Neural progenitor cell (in vitro differentiated cells): ENCODE measurements around the gene MAST3. TPM values are rescaled to one million over a fixed set of nuclear protein-coding genes. Genes with fewer than 3 reads are reported as not detected.

Source experiments
- DNase-seq: peaks from one replicate; pipeline ENCODE4 v3.0.0-alpha.2; 2016; ENCODE audit warnings: low spot score
- H2AFZ ChIP-seq: fragments of 200-600 bp; sonication (generic); replicated peaks from 2 replicates; pipeline ENCODE4 v1.6.1; 2016; ENCODE audit warnings: antibody characterized with exemption
- H3F3A ChIP-seq: fragments of 200-600 bp; sonication (generic); 2 replicates; pipeline ENCODE4 v1.6.1; 2016; ENCODE audit warnings: antibody characterized with exemption, low read depth
- H3K27ac ChIP-seq: fragments of 200-600 bp; sonication (generic); 2 replicates; pipeline ENCODE4 v1.5.1; 2016; ENCODE audit warnings: mild to moderate bottlenecking
- H3K27me3 ChIP-seq: fragments of 200-600 bp; sonication (generic); 2 replicates; pipeline ENCODE4 v1.6.1; 2016; ENCODE audit warnings: mild to moderate bottlenecking, moderate library complexity
- H3K36me3 ChIP-seq: fragments of 200-600 bp; sonication (generic); 2 replicates; pipeline ENCODE4 v1.5.1; 2016
- H3K4me1 ChIP-seq: fragments of 200-600 bp; sonication (generic); 2 replicates; pipeline ENCODE4 v1.6.1; 2016; ENCODE audit warnings: mixed run types
- H3K4me2 ChIP-seq: fragments of 200-600 bp; sonication (generic); 2 replicates; pipeline ENCODE4 v1.6.1; 2016
- H3K4me3 ChIP-seq: fragments of 200-600 bp; sonication (generic); 2 replicates; pipeline ENCODE4 v1.5.1; 2016
- H3K79me2 ChIP-seq: fragments of 200-600 bp; sonication (generic); 2 replicates; pipeline ENCODE4 v1.6.1; 2016; ENCODE audit warnings: low read depth
- H3K9ac ChIP-seq: fragments of 200-600 bp; sonication (generic); 2 replicates; pipeline ENCODE4 v1.6.1; 2016
- H3K9me3 ChIP-seq: fragments of 200-600 bp; sonication (generic); 2 replicates; pipeline ENCODE4 v1.5.1; 2016; ENCODE audit warnings: low read depth
- H4K20me1 ChIP-seq: fragments of 200-600 bp; sonication (generic); 2 replicates; pipeline ENCODE4 v1.6.1; 2016; ENCODE audit warnings: low read depth
- H3K27ac Mint-ChIP-seq: 3 replicates; pipeline ENCODE4 v1.8.0; 2021; ENCODE audit warnings: mixed read lengths
- H3K27me3 Mint-ChIP-seq: 2 replicates; pipeline ENCODE4 v1.8.0; 2022; ENCODE audit warnings: low read depth, mild to moderate bottlenecking, inconsistent platforms, moderate library complexity, mixed read lengths; ENCODE audit not compliant: insufficient read depth
- H3K36me3 Mint-ChIP-seq: 3 replicates; pipeline ENCODE4 v1.8.0; 2021; ENCODE audit warnings: mixed read lengths
- H3K4me1 Mint-ChIP-seq: 3 replicates; pipeline ENCODE4 v1.8.0; 2021; ENCODE audit warnings: mixed read lengths
- H3K4me3 Mint-ChIP-seq: 3 replicates; pipeline ENCODE4 v1.8.0; 2021; ENCODE audit warnings: mild to moderate bottlenecking, moderate library complexity, mixed read lengths
- H3K9me3 Mint-ChIP-seq: 3 replicates; pipeline ENCODE4 v1.8.0; 2020; ENCODE audit warnings: mixed read lengths
- CTCF ChIP-seq: fragments of 200-600 bp; sonication (generic); IDR thresholded peaks from 2 replicates; pipeline ENCODE4 v1.5.1; 2017; ENCODE audit warnings: antibody characterized with exemption, mild to moderate bottlenecking
- EZH2 ChIP-seq: fragments of 200-600 bp; sonication (generic); IDR thresholded peaks from 2 replicates; pipeline ENCODE4 v1.6.1; 2017; ENCODE audit warnings: antibody characterized with exemption, mild to moderate bottlenecking, moderate library complexity
- EZH2phosphoT487 ChIP-seq: fragments of 200-600 bp; sonication (generic); IDR thresholded peaks from 2 replicates; pipeline ENCODE4 v1.6.1; 2017; ENCODE audit warnings: antibody characterized with exemption
- total RNA-seq: library from RNA; depleted of rRNA; stranded (reverse); fragments of >200 nt; gene quantifications from 2 replicates; pipeline ENCODE4 v1.2.3, GENCODE V29; 2015; ENCODE audit warnings: low replicate concordance

Gene MAST3
- total RNA-seq, 1 donor from 2014 or later = 2.1 TPM

GRCh38 chr19:18109341-18109732, 11.8 kb downstream of the MAST3 start:
- H3K27ac ChIP-seq = no peak overlapping the region

GRCh38 chr19:18109733-18110608, 12.4 kb downstream of the MAST3 start:
- H3K4me3 Mint-ChIP-seq = peak overlapping the region; percentile 81
- H3K36me3 ChIP-seq = no peaks in the 10 kb centered on the region
- H3K9me3 Mint-ChIP-seq = peaks cover 3% of the 10 kb centered on the region
- H2AFZ ChIP-seq = peak overlapping the region; percentile 94
- H3K27ac Mint-ChIP-seq = no peak overlapping the region
- peak overlapping the region; percentile 76 for H3K4me3 ChIP-seq
- H3K9me3 ChIP-seq = no peaks in the 10 kb centered on the region
- no peaks in the 10 kb centered on the region for H3K4me1 ChIP-seq
- peaks cover 33% of the 10 kb centered on the region for H3K27me3 ChIP-seq
- H3K79me2 ChIP-seq = no peaks in the 10 kb centered on the region
- no peaks in the 10 kb centered on the region for H3K36me3 Mint-ChIP-seq
- peak; percentile 76 for DNase-seq
- peaks cover 6% of the 10 kb centered on the region for H4K20me1 ChIP-seq
- peaks cover 29% of the 10 kb centered on the region for H3F3A ChIP-seq
- H3K27me3 Mint-ChIP-seq = peaks cover 32% of the 10 kb centered on the region
- peak overlapping the region; percentile 97 for H3K4me2 ChIP-seq
- H3K27ac ChIP-seq = no peak overlapping the region
- no peak for TF ChIP-seq EZH2phosphoT487
- TF ChIP-seq EZH2 = no peak
- H3K9ac ChIP-seq = peak overlapping the region; percentile 1
- peaks cover 20% of the 10 kb centered on the region for H3K4me1 Mint-ChIP-seq

More at GRCh38 chr19:18109341-18109732, 11.8 kb downstream of the MAST3 start:
- TF ChIP-seq CTCF = no peak
- TF ChIP-seq EZH2phosphoT487 = no peak
- no peak for TF ChIP-seq EZH2
- Histone ChIP-seq H3K9me3 (no peaks in the 10 kb centered on the region), H3F3A (peaks cover 29% of the 10 kb centered on the region), H3K36me3 (no peaks in the 10 kb centered on the region), H3K79me2 (no peaks in the 10 kb centered on the region), H2AFZ (peak overlapping the region; percentile 94), H3K27me3 (peaks cover 33% of the 10 kb centered on the region), H3K4me3 (peak overlapping the region; percentile 76), H4K20me1 (peaks cover 6% of the 10 kb centered on the region), H3K9ac (peak overlapping the region; percentile 1), H3K4me2 (peak overlapping the region; percentile 97), H3K4me1 (no peaks in the 10 kb centered on the region)
- Mint-ChIP-seq H3K36me3 (no peaks in the 10 kb centered on the region), H3K4me3 (peak overlapping the region; percentile 81), H3K27ac (no peak overlapping the region), H3K27me3 (peaks cover 30% of the 10 kb centered on the region), H3K4me1 (peaks cover 20% of the 10 kb centered on the region), H3K9me3 (peaks cover 3% of the 10 kb centered on the region)
- no peak for DNase-seq

GRCh38 chr19:18110609-18111232, 13.1 kb downstream of the MAST3 start:
- Histone ChIP-seq H3K27ac (no peak overlapping the region), H3K36me3 (no peaks in the 10 kb centered on the region), H3K4me1 (no peaks in the 10 kb centered on the region), H3K4me3 (peak overlapping the region; percentile 76), H4K20me1 (peaks cover 6% of the 10 kb centered on the region), H3K9ac (no peak overlapping the region), H3K79me2 (no peaks in the 10 kb centered on the region), H3F3A (peaks cover 27% of the 10 kb centered on the region), H3K27me3 (peaks cover 33% of the 10 kb centered on the region), H3K9me3 (no peaks in the 10 kb centered on the region), H2AFZ (peak overlapping the region; percentile 94), H3K4me2 (peak overlapping the region; percentile 97)
- TF ChIP-seq EZH2phosphoT487 (no peak), CTCF (no peak), EZH2 (no peak)
- peaks cover 29% of the 10 kb centered on the region for H3K27me3 Mint-ChIP-seq
- peak overlapping the region; percentile 79 for H3K4me3 Mint-ChIP-seq
- H3K9me3 Mint-ChIP-seq = peaks cover 3% of the 10 kb centered on the region
- no peak for DNase-seq
- H3K4me1 Mint-ChIP-seq = peaks cover 23% of the 10 kb centered on the region
- H3K27ac Mint-ChIP-seq = no peak overlapping the region
- no peaks in the 10 kb centered on the region for H3K36me3 Mint-ChIP-seq
